ENCODE measurements around the gene IRF7. TPM values are rescaled to one million over a fixed set of nuclear protein-coding genes. Genes with fewer than 3 reads are reported as not detected.

IRF7 gene
- total RNA-seq, 1 experiment from 2014 or later: 10.1 TPM

DNA sequence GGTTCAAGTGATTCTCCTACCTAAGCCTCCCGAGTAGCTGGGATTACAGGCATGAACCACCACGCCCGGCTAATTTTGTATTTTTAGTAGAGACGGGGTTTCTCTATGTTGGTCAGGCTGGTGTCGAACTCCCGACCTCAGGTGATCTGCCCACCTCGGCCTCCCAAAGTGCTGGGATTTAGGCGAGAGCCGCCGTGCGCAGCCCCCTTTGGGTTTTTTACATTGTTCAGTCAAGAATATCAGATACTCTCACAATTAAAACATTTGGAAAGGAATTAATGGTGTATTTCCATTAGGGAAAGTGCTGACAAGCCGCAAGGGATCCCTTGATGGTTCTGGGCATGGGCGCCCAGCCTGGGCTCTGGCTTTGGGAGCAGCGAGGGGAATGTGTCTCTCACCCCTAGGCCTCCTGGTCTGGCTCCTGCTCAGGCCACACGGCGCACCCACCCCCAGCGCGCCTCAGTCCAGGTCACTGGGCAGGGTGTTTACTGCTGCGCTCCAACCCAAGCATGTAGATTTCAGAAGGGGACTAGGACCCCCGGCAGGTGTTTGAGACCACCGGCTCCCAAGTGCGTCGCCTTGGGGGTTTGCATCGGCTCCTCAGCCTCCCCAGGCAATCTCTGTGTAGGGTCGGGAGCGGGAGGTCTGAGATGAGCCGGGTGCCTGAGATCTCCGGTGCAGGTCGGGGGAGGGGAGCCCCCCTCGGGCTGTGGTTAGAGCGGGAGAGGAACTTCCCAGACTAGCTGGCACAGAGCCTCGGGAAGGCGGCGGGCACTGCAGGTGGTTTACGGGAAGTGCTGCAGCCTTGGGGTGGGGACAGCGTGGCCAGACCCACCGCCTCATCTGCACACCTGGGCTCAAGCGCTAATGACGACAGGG is 809 bp upstream of the IRF7 start:
- DNase-seq: no peak
- H3K27me3 ChIP-seq: no peaks in the 10 kb centered on the region
- no peaks in the 10 kb centered on the region for H3K9me3 ChIP-seq
- H3K36me3 ChIP-seq: peaks cover 48% of the 10 kb centered on the region
- H3K4me3 ChIP-seq: peak overlapping the region; percentile 74; the same call in 1 of the 2 replicates

DNA sequence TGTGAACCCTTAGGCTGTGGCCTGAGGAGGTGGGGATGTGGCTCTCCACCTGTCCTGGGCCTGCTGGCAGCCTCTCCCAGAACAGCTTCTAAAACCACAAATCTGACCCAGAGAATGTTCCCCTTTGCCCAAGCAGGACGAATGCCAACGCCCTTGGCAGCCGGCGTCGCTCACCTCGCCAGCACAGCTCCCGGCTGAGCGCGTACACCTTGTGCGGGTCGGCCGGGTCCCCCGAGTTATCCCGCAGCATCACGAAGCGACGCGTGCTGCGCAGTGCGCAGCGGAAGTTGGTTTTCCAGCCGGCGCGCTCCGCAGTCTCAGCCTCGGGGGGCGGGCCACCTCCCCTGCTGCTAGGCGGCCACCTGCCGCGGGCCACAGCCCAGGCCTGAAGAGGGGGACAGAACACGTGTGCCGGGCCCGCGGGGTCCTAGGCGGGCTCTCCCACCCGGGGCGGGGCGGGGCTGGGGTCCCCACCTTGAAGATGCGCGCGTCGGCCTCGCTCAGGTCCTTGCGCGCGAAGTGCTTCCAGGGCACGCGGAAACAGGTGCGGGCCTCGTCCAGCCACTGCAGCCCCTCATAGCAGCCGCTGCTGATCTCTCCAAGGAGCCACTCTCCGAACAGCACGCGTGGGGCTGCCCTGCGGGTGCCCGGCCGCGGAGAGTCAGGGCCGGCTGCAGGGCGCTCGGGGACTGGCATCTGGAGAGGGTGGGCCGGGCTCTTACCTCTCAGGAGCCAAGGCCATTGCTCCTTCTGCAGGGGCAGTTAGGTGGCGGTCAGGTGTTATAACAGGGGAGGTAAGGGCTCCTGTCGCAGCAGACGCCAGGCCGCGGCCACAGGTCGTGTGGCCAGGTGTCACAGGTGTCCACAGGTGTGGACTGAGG is 887 bp downstream of the IRF7 start:
- H3K4me3 ChIP-seq: peak overlapping the region; percentile 74
- H3K36me3 ChIP-seq: peaks cover 65% of the 10 kb centered on the region
- H3K27me3 ChIP-seq: no peaks in the 10 kb centered on the region
- H3K9me3 ChIP-seq: no peaks in the 10 kb centered on the region
- peak; percentile 52 for DNase-seq

DNA sequence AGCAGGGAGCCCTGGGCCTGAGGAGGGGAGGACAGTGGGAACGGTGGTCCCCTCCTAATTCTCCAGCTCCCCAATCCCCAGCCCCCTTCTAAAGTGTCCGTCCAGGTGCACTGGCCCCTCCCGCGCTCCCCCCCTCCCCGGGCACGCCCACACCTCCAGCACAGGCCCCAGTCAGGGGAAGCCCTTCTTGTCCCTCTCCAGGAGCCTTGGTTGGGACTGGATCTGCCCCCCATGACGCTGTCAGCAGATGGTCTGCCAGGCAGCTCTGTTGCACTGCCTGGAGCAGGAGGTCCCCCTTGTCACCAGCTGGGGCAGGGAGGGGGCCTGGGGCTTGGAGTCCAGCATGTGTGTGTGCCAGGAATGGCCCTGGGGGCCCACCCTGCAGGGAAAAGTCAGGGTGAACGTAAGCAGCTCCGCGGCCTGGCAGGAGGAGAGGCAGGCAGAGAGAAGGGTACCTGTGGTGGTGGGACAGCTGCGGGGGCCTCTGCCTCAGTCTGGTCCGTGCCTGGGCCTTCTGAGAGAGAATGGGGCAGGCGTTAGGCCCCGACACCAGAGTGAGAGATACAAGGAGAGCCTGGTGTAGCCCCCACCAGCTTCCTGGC is 1.6 kb downstream of the IRF7 start:
- no peak for DNase-seq
- Histone ChIP-seq H3K4me3 (peak overlapping the region; percentile 74), H3K9me3 (no peaks in the 10 kb centered on the region), H3K27me3 (no peaks in the 10 kb centered on the region), H3K36me3 (peaks cover 70% of the 10 kb centered on the region)

GRCh38 chr11:613369-613968 is 2.3 kb downstream of the IRF7 start:
- DNase-seq: peak; percentile 70
- peaks cover 76% of the 10 kb centered on the region for H3K36me3 ChIP-seq
- no peaks in the 10 kb centered on the region for H3K27me3 ChIP-seq
- H3K4me3 ChIP-seq: no peak overlapping the region
- H3K9me3 ChIP-seq: no peaks in the 10 kb centered on the region

- peaks cover 77% of the 10 kb centered on the region for H3K36me3 ChIP-seq
- no peaks in the 10 kb centered on the region for H3K9me3 ChIP-seq
- H3K4me3 ChIP-seq: no peak overlapping the region
- H3K27me3 ChIP-seq: no peaks in the 10 kb centered on the region
- no peak for DNase-seq
Measured at GRCh38 chr11:612961-613300, 2.8 kb downstream of the IRF7 start.

DNA sequence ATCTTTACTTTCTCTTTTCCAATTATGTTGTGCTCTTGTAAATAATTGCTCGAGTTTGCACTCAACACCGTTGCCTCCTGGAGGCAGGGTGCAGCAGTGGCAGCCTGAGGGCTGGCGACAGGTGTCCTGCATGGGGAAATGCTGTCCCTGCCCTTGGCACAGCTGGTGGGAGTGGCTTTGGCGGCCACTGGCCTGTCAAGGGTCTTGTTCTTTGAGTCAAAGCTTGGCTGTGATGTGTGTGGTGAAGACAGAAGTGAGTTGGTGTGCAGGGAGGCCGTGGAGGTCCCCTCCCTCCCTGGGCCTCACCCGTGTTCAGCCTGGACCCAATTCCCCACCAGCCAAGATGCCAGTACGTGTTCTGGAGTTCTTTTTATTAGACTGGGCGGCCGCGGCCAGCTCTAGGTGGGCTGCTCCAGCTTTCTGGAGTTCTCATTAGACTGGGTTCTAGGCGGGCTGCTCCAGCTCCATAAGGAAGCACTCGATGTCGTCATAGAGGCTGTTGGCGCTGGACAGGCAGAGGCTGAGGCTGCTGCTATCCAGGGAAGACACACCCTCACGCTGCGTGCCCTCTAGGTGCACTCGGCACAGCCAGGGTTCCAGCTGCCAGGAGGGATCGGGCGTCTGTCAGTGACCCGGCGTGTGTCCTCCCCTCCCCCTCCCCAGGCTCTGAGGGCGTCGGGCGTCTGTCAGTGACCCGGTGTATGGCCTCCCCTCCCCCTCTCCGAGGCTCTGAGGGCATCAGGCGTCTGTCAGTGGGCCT is 3.4 kb downstream of the IRF7 start:
- H3K4me3 ChIP-seq: no peak overlapping the region
- peak; percentile 47 for DNase-seq
- H3K9me3 ChIP-seq: no peaks in the 10 kb centered on the region
- H3K27me3 ChIP-seq: no peaks in the 10 kb centered on the region
- H3K36me3 ChIP-seq: peaks cover 80% of the 10 kb centered on the region

DNA sequence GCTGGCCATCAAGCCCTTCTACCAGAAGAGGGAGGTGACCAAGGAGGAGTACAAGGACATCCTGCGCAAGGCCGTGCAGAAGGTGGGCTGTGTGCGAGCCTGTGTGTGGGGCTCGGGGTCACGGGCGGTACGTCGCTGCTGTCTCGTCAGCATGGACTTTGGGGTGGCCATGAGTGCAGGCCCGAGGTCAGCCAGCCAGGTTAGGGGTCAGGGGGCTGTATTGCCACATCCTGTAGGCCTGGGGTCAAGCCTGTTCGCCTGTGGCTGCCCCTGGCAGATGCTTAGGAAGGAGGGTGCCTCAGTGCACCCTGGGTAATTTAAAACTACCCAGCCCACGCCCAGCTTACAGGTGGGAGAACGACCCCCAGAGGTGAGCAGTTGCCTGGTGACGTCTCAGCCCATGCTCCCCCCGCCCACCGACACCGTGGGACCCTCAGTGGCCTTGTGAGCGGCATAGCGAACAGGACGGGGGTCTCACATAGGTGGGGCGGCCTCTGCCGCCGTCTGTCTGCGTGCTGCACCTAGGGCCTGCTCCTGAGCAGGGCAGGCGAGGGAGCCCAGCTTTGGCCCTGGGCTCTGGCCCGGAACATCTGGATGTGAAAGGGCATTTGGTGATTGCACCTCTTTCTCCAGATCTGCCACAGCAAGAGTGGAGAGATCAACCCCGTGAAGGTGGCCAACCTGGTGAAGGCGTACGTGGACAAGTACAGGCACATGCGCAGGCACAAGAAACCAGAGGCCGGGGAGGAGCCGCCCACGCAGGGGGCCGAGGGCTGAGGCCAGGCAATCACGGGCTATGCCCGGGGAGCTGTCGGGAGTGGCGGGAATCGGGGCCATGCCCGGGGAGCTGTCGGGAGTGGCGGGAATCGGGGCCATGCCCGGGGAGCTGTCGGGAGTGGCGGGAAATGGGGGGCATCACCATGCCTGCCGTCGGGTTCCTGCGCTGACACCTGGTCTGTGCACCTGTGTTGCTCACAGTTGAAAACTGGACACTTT is 4.5 kb downstream of the IRF7 start:
- H3K27me3 ChIP-seq: no peaks in the 10 kb centered on the region

GRCh38 chr11:610146-610801 is 5.5 kb downstream of the IRF7 start:
- Histone ChIP-seq H3K9me3 (no peaks in the 10 kb centered on the region), H3K27me3 (no peaks in the 10 kb centered on the region), H3K4me3 (no peak overlapping the region), H3K36me3 (peaks cover 95% of the 10 kb centered on the region)
- no peak for DNase-seq

More for the DNA sequence above, 4.5 kb downstream of the IRF7 start:
- H3K4me3 ChIP-seq: no peak overlapping the region
- no peaks in the 10 kb centered on the region for H3K9me3 ChIP-seq
- H3K36me3 ChIP-seq: peaks cover 90% of the 10 kb centered on the region
- no peak for DNase-seq

DNA sequence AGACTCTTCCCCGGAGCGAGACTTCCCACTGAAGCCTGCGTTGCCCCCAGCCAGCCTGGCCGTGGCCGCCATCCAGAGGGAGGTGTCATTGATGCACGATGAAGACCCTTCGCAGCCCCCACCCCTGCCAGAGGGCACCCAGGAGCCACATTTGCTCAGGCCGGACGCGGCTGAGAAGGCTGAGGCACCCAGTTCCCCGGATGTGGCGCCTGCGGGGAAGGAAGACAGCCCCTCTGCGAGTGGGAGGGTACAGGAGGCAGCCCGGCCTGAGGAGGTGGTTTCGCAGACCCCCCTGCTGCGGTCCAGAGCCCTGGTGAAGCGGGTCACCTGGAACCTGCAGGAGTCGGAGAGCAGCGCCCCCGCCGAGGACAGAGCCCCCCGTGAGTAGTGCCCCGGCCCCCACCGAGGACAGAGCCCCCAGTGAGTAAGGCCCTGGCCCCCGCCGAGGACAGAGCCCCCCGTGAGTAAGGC is 6.4 kb downstream of the IRF7 start:
- H3K27me3 ChIP-seq: no peaks in the 10 kb centered on the region
- peaks cover 95% of the 10 kb centered on the region for H3K36me3 ChIP-seq
- no peak overlapping the region for H3K4me3 ChIP-seq
- no peak for DNase-seq
- no peaks in the 10 kb centered on the region for H3K9me3 ChIP-seq

DNA sequence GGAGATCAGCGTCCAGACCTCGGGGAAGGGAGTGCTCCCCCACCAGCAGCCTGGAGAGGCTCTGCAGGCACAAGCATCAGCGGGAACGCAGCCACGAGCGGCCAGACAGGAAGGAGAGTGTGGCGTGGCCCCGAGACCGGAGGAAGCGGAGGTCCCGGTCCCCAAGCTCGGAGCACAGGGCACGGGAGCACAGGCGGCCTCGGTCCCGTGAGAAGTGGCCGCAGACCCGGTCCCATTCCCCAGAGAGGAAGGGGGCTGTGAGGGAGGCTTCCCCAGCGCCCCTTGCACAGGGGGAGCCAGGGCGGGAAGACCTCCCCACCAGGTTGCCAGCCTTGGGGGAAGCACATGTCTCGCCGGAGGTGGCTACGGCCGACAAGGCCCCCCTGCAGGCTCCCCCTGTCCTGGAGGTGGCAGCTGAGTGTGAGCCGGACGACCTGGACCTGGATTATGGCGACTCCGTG is 6.9 kb downstream of the IRF7 start:
- no peaks in the 10 kb centered on the region for H3K27me3 ChIP-seq
- no peak for DNase-seq
- peaks cover 95% of the 10 kb centered on the region for H3K36me3 ChIP-seq
- H3K9me3 ChIP-seq: no peaks in the 10 kb centered on the region
- H3K4me3 ChIP-seq: no peak overlapping the region

DNA sequence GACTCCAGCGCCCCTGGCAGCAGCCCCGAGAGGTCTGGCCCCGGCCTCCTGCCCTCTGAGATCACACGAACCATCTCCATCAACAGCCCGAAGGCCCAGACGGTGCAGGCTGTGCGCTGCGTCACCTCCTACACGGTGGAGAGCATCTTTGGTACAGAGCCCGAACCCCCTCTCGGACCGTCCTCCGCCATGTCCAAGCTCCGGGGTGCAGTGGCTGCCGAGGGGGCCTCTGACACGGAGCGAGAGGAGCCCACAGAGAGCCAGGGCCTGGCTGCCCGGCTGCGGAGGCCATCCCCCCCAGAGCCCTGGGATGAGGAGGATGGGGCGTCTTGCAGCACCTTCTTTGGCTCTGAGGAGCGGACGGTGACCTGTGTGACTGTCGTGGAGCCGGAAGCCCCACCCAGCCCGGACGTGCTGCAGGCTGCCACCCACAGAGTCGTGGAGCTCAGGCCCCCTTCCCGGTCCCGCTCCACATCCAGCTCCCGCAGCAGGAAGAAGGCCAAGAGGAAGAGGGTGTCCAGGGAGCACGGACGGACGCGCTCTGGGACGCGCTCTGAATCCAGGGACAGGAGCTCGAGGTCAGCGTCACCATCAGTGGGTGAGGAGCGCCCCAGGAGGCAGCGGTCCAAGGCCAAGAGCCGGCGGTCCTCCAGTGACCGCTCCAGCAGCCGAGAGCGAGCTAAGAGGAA is 7.6 kb downstream of the IRF7 start:
- H3K36me3 ChIP-seq: peaks cover 95% of the 10 kb centered on the region
- H3K4me3 ChIP-seq: no peak overlapping the region
- no peaks in the 10 kb centered on the region for H3K27me3 ChIP-seq
- no peaks in the 10 kb centered on the region for H3K9me3 ChIP-seq
- no peak for DNase-seq

GRCh38 chr11:607020-607780 is 8.6 kb downstream of the IRF7 start:
- no peak for DNase-seq
- H3K4me3 ChIP-seq: no peak overlapping the region
- H3K36me3 ChIP-seq: peaks cover 92% of the 10 kb centered on the region
- H3K9me3 ChIP-seq: no peaks in the 10 kb centered on the region
- H3K27me3 ChIP-seq: no peaks in the 10 kb centered on the region

DNA sequence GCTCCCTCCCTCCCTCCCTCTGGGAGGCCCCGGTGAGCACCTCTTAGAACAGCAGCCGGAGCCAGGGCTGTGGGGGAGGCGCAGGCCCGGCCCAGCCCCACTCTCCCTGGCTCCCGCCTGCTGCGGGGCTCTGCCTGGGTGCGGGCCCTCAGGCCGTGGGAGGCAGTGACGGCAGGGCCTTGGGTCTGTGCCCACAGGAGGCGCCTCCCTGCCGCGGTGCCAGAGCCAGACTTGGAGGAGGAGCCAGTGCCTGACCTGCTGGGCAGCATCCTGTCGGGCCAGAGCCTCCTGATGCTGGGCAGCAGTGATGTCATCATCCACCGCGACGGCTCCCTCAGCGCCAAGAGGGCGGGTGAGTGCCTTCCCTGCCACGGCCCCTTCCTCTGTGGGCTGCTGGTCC is 9.5 kb downstream of the IRF7 start:
- DNase-seq: peak; percentile 43
- H3K4me3 ChIP-seq: no peak overlapping the region
- no peaks in the 10 kb centered on the region for H3K27me3 ChIP-seq
- H3K36me3 ChIP-seq: peaks cover 92% of the 10 kb centered on the region
- no peaks in the 10 kb centered on the region for H3K9me3 ChIP-seq
